Ectodermal cell (in vitro differentiated cells): ENCODE data around the gene COL18A1.

Experiments used
- H3K27ac ChIP-seq: 2 replicates; pipeline ENCODE4 v1.7.0; 2013; ENCODE audit warnings: mild to moderate bottlenecking, low read depth, low read length; ENCODE audit not compliant: insufficient read depth, poor library complexity, severe bottlenecking
- H3K27me3 ChIP-seq: 2 replicates; pipeline ENCODE4 v1.7.0; 2013; ENCODE audit warnings: mild to moderate bottlenecking, low read length; ENCODE audit not compliant: insufficient read depth, control insufficient read depth, poor library complexity, severe bottlenecking
- H3K36me3 ChIP-seq: one replicate; pipeline ENCODE4 v1.7.0; 2013; ENCODE audit warnings: low read length; ENCODE audit not compliant: control insufficient read depth, insufficient read depth
- H3K4me1 ChIP-seq: one replicate; pipeline ENCODE4 v1.7.0; 2013; ENCODE audit warnings: low read length; ENCODE audit not compliant: control insufficient read depth, insufficient read depth
- H3K4me3 ChIP-seq: 2 replicates; pipeline ENCODE4 v1.7.0; 2013; ENCODE audit warnings: low read depth, low read length, control low read depth; ENCODE audit not compliant: insufficient read depth
- H3K9me3 ChIP-seq: 2 replicates; pipeline ENCODE4 v1.7.0; 2013; ENCODE audit warnings: mild to moderate bottlenecking, low read length, moderate library complexity; ENCODE audit not compliant: control insufficient read depth
- WGBS, 2 experiments: methylation state at CpG; one replicate each; pipeline ENCODE4 v1.1.7; 2013; ENCODE audit warnings: missing lambda C conversion rate in 2 of 2; 5-methylcytosine and 5-hydroxymethylcytosine counted together

The COL18A1 gene

DNA sequence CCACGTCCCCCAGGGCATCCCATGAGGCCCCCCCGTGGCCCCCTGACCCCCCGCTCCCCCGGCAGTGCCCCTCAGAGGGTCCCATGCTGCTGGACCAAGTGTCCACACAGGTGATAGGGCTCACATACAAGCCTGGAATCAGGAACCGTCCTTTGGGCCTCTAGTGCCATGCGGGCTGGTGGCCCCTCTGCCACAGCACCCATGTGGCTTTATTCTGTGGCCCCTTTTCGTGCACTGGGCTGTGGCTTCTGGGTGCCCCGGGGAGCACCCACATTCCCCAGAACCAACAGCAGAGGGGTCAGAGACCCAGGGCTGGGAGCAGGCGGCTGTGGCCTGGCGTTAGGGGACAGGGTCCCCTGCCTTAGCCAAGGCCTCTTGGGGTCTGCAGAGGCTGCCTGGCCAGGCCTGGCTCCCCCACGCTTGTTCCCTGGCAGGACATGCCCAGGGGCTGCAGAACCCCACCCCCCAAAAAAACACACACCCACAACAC is 105.5 kb downstream of the COL18A1 start:
- Histone ChIP-seq H3K27ac (no peak overlapping the region), H3K4me3 (no peak overlapping the region), H3K4me1 (no peaks in the 10 kb centered on the region), H3K9me3 (no peaks in the 10 kb centered on the region), H3K27me3 (no peaks in the 10 kb centered on the region), H3K36me3 (peaks cover 3% of the 10 kb centered on the region)
- 75 to 79% methylated on average over 11 of the region's 11 CpGs for WGBS, 2 experiments

DNA sequence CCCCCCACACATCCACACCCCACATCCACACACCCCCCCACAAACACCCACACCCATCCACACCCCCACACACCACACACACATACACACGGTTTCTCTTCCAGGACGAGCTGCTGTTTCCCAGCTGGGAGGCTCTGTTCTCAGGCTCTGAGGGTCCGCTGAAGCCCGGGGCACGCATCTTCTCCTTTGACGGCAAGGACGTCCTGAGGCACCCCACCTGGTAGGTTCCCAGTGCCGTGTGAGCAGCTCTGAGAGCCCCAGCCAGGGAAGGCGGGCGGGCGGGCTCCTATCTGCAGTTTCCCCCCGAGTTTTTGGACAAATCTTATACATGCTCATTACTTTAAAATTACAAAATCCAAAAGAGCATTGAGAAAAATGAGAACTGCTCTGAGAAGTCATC is 106.0 kb downstream of the COL18A1 start:
- Histone ChIP-seq H3K27me3 (no peaks in the 10 kb centered on the region), H3K9me3 (no peaks in the 10 kb centered on the region), H3K27ac (no peak overlapping the region), H3K4me1 (no peaks in the 10 kb centered on the region), H3K36me3 (peaks cover 3% of the 10 kb centered on the region), H3K4me3 (no peak overlapping the region)
- WGBS, 2 experiments, result 94% methylated on average over 12 of the region's 12 CpGs

DNA sequence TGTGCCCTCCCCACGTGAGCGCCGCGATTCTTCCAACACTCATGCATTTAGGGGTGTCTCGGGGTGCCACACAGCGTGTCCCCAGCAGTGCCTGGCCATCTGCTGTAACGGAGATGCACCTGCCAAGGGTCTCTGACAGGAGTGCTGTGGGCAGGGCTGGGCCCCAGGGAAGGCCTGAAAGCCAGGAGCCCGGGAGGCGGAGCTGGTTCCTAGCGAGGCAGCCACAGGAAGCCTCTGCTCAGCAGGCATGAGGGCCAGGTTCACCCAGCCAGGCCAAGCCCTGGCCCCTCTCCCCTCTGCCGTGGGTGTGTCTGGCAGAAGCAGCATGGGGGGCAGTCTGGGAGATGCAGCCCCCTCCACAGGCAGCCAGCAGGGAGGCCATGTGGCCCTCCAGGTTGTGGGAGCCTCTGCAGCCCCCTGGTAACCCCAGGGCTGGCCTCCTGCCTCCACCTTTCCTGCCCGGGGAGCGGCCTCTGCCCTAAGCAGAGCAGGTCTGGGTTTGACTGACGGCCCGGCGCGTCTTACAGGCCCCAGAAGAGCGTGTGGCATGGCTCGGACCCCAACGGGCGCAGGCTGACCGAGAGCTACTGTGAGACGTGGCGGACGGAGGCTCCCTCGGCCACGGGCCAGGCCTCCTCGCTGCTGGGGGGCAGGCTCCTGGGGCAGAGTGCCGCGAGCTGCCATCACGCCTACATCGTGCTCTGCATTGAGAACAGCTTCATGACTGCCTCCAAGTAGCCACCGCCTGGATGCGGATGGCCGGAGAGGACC is 106.9 kb downstream of the COL18A1 start:
- Histone ChIP-seq H3K4me3 (no peak overlapping the region), H3K4me1 (no peaks in the 10 kb centered on the region), H3K27ac (no peak overlapping the region), H3K9me3 (no peaks in the 10 kb centered on the region), H3K27me3 (no peaks in the 10 kb centered on the region), H3K36me3 (peaks cover 3% of the 10 kb centered on the region)
- WGBS, 2 experiments, result 89% methylated on average over 35 of the region's 35 CpGs

DNA sequence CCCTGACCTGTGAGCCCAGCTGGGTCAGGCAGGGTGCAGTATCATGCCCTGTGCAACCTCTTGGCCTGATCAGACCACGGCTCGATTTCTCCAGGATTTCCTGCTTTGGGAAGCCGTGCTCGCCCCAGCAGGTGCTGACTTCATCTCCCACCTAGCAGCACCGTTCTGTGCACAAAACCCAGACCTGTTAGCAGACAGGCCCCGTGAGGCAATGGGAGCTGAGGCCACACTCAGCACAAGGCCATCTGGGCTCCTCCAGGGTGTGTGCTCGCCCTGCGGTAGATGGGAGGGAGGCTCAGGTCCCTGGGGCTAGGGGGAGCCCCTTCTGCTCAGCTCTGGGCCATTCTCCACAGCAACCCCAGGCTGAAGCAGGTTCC is 107.6 kb downstream of the COL18A1 start:
- no peak overlapping the region for H3K4me3 ChIP-seq

DNA sequence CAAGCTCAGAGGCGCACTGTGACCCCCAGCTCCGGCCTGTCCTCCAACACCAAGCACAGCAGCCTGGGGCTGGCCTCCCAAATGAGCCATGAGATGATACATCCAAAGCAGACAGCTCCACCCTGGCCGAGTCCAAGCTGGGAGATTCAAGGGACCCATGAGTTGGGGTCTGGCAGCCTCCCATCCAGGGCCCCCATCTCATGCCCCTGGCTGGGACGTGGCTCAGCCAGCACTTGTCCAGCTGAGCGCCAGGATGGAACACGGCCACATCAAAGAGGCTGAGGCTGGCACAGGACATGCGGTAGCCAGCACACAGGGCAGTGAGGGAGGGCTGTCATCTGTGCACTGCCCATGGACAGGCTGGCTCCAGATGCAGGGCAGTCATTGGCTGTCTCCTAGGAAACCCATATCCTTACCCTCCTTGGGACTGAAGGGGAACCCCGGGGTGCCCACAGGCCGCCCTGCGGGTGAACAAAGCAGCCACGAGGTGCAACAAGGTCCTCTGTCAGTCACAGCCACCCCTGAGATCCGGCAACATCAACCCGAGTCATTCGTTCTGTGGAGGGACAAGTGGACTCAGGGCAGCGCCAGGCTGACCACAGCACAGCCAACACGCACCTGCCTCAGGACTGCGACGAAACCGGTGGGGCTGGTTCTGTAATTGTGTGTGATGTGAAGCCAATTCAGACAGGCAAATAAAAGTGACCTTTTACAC is 108.2 kb downstream of the COL18A1 start:
- H3K4me1 ChIP-seq, result no peaks in the 10 kb centered on the region
- no peaks in the 10 kb centered on the region for H3K9me3 ChIP-seq
- peaks cover 3% of the 10 kb centered on the region for H3K36me3 ChIP-seq
- H3K27me3 ChIP-seq, result no peaks in the 10 kb centered on the region
- 87 to 88% methylated on average over 19 of the region's 19 CpGs for WGBS, 2 experiments
- H3K4me3 ChIP-seq, result no peak overlapping the region
- H3K27ac ChIP-seq, result no peak overlapping the region

More for the DNA sequence above, 107.6 kb downstream of the COL18A1 start:
- H3K9me3 ChIP-seq, result no peaks in the 10 kb centered on the region
- no peak overlapping the region for H3K27ac ChIP-seq
- H3K36me3 ChIP-seq, result peaks cover 3% of the 10 kb centered on the region
- no peaks in the 10 kb centered on the region for H3K4me1 ChIP-seq
- no peaks in the 10 kb centered on the region for H3K27me3 ChIP-seq
- WGBS, 2 experiments, result 93 to 94% methylated on average over 8 of the region's 8 CpGs

DNA sequence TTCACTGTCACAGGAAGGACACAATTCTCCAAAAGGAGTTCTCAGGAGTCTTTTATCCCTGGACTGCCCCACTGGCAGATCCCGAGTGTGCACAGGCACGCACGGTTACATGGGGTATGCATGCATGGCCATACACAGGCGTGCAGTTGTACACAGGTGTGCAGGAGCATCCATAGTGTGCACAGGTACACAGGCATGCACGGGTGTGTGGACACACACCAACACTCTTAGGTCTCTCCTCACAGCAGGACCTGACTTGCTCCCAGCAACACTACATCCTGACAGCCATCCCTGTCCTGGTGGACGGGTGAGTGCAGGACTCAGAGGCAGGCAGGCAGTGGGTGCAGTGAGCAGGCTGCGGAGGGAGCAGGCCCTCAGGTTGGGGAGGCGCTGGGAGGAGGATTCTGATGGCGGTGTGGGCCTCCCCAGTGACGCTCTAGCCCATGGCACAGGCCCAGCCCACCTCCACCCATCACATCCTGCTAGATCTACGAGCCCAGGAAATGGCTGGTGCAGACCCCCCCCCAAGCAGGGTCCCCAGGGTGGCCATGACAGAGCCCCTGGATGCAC is 108.9 kb downstream of the COL18A1 start:
- no peaks in the 10 kb centered on the region for H3K4me1 ChIP-seq
- 94 to 95% methylated on average over 11 of the region's 11 CpGs for WGBS, 2 experiments
- no peaks in the 10 kb centered on the region for H3K27me3 ChIP-seq
- no peaks in the 10 kb centered on the region for H3K9me3 ChIP-seq
- no peak overlapping the region for H3K27ac ChIP-seq
- H3K4me3 ChIP-seq, result no peak overlapping the region
- peaks cover 3% of the 10 kb centered on the region for H3K36me3 ChIP-seq

DNA sequence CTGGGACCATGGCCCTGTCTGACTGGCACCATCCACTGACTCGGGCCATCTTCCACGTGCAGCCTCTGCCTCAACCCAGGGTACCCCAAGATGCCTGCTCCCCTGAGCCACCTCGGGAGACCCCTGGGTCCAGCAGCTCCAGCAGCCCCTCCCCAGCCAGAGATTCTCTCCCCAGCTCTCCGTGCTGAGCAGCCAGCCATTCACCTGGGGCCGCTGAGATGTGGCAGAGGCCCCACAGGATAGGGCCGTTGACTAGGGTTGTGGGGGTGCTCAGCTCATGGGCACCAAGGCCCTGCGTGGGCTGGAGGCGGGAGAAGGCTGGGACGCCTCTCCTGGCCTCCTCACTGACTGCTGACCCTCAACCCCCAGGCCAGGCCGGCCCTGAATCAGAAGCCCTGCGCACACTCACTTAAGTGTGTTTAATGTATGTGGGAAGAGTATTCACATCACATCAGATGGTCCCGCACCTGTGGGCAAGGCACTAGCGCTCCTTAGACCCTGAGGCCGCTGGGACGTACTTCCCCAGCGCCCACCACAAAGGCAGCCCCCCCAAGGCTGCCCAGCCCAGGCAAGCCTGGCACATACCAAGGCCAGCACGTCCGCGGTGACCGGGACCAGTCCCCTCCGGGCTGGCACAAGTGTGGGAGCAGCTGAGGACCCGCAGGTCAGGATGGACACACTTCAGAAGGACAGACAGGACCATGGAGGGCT is 109.5 kb downstream of the COL18A1 start:
- no peaks in the 10 kb centered on the region for H3K27me3 ChIP-seq
- H3K9me3 ChIP-seq, result peaks cover 2% of the 10 kb centered on the region
- peaks cover 3% of the 10 kb centered on the region for H3K36me3 ChIP-seq
- H3K4me3 ChIP-seq, result no peak overlapping the region
- H3K27ac ChIP-seq, result no peak overlapping the region
- H3K4me1 ChIP-seq, result no peaks in the 10 kb centered on the region
- WGBS, 2 experiments, result 91% methylated on average over 22 of the region's 22 CpGs

DNA sequence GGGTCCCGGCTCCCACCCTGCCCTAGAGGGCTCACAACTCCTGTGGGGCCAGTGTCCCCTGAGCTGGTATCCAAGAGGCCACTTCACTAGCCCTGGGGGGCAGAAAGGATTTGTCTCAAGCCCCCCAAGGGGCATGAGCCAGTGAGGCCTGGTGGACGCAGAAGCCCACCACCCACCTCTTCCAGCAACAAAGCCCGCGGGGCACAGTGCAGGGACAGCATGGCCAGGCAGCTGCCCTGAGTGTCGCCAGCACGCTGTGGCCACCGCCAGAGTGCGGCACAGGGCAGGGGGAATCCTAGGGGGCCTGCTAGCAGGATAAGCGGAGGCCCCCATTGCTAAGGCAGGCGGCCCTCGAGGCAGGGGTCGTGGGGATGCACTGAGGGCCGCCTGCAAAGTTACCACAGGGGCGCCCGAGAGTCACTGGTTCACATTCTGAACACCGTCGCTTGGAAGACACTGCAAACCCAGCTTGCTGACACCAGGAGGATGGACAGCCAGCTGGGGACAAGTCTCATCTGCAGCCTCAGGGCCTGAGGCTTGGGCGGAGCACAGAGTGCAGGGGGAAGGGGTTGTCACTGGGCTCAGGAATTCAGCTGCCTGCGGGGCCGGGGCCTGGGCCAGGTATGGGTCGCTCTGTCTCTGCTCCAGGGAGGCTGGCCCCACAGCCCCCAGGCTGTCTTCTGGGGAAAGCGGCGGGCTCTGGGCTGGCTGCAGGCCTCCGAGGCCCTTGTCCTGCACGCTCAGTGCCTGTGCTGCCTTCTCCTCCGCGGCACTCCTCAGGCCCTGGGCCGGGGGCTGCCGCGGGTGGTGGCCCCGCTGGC is 110.5 kb downstream of the COL18A1 start:
- Histone ChIP-seq H3K36me3 (peaks cover 3% of the 10 kb centered on the region), H3K4me1 (no peaks in the 10 kb centered on the region), H3K27me3 (no peaks in the 10 kb centered on the region), H3K9me3 (peaks cover 4% of the 10 kb centered on the region), H3K4me3 (no peak overlapping the region), H3K27ac (no peak overlapping the region)
- 90 to 92% methylated on average over 31 of the region's 31 CpGs for WGBS, 2 experiments

DNA sequence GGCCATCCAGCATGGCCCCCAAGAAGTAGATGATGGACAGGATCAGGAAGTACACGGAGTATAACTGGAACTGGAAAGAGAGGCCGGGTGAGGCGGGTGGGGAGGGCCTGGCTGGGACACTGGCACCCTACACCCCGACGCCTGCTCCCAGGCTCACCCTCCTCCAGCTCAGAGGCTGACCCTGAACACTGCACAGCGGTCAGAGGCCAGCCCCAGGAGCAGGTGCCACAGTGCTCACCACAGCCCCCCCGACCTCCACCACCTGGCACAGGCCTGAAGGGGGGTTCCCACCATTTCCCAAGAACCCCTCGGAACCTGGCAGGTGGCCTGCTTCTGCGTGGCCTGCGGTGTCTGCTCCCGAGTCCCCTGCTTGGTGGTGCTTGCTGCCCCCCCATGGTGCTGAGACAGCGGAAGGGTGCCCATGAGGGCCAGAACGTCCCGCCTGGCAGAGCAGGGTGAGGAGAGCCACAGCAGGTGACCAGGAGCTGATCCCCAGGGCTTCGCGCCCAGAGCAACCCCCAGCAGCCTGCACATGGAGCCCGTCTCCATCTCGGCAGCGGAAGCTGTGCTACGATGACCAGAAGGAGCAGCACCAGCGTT is 111.2 kb downstream of the COL18A1 start:
- H3K9me3 ChIP-seq, result peaks cover 4% of the 10 kb centered on the region
- H3K27me3 ChIP-seq, result no peaks in the 10 kb centered on the region
- H3K4me1 ChIP-seq, result no peaks in the 10 kb centered on the region
- no peak overlapping the region for H3K4me3 ChIP-seq
- WGBS, 2 experiments, result 94 to 95% methylated on average over 21 of the region's 21 CpGs
- H3K36me3 ChIP-seq, result peaks cover 3% of the 10 kb centered on the region
- H3K27ac ChIP-seq, result no peak overlapping the region
